GM21381 (cell line): ENCODE data around the gene DYSF.

Experiments used
- ATAC-seq: cut with Tn5 transposase; IDR thresholded peaks from one replicate; pipeline ENCODE4 v1.9.1; 2021; ENCODE audit warnings: mild to moderate bottlenecking, moderate library complexity; ENCODE audit not compliant: unreplicated experiment

The DYSF gene

DNA sequence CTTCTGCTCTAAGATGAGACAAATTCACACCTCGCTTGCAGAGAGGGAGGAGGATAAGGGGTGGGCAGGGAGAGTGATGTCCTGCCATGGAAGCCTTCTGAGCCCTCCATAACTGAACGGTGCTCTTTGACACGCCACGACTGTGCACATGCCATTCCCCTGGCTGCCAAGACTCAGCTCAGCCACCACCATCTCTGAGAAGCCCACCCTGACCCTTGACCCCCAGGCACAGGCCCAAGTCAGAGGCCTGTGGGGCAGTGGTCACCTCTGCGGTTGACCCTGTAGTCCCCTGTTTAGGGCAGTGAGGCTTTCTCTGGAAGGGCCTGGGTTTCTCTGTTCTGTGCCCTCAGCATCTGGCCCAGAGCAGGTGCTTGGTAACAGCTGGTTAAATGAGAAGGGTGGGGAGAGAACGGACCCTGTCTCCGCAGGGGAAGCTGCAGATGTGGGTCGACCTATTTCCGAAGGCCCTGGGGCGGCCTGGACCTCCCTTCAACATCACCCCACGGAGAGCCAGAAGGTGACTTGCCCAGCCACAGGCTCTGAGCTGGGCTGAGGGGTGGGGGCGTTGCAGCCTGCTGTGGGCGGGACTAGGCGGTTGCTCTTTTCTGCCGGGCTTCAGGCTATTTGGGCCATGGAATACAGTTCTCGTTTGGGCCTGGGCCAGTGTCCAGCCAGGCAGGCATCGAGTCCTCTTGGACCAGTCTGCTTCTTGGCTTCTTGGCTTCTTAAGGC, 215.1 kb downstream of the DYSF start:
- no peak for ATAC-seq

DNA sequence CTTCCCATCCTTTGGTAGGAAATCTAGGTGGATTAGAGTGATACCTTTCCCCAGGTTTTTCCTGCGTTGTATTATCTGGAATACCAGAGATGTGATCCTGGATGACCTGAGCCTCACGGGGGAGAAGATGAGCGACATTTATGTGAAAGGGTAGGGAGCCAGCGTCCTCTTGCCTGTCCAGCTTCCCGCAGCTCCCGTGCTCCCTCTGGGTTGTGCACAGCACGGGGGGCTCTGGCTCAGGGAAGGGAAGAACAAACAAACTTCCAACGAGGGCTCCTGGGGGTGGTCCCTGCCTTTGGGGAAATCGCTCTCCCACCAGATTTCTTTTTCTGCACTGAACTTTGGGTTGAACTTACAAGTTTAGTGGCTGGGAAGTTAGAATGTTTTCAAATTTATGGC, 215.7 kb downstream of the DYSF start:
- no peak for ATAC-seq

GRCh38 chr2:71669628-71670429, 216.5 kb downstream of the DYSF start:
- no peak for ATAC-seq

GRCh38 chr2:71670430-71670795, 217.1 kb downstream of the DYSF start:
- ATAC-seq, result no peak

- no peak for ATAC-seq
Measured at GRCh38 chr2:71671203-71671854, 218.0 kb downstream of the DYSF start.

GRCh38 chr2:71671895-71672825, 218.8 kb downstream of the DYSF start:
- ATAC-seq, result no peak

- no peak for ATAC-seq
Measured at GRCh38 chr2:71672826-71673795, 219.8 kb downstream of the DYSF start.

DNA sequence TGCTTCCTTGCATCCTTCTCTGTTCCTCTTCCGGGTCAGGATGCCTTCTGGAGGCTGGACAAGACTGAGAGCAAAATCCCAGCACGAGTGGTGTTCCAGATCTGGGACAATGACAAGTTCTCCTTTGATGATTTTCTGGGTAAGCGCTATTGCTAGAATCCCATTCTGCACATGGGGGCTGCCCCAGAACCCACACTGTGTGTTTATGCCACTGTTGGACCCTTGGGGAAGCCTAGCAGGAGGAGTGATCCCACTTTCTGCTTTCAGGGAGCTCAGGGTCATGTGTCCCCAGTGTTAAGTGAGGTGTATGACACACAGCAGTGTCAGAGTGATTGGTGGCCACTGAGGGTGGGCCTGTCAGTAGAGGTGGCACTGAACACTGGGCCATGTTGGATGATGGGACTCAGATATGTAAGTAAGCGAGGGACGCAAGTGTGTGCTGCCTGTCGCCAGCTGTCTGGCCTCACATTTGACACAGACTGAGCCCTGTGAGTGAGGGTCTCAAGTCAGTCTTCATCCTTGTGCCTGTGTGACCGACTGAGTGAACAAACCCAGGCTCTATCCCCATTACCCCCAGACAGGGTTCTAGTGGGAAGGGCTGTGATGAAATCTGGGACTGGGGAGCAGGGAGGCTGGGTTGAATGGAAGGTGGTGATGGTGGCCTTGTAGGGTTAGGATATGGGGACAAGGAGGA, 220.9 kb downstream of the DYSF start:
- ATAC-seq, result no peak

- no peak for ATAC-seq
Measured at GRCh38 chr2:71675296-71675695, 221.9 kb downstream of the DYSF start.

GRCh38 chr2:71678874-71679273, 225.5 kb downstream of the DYSF start:
- no peak for ATAC-seq

DNA sequence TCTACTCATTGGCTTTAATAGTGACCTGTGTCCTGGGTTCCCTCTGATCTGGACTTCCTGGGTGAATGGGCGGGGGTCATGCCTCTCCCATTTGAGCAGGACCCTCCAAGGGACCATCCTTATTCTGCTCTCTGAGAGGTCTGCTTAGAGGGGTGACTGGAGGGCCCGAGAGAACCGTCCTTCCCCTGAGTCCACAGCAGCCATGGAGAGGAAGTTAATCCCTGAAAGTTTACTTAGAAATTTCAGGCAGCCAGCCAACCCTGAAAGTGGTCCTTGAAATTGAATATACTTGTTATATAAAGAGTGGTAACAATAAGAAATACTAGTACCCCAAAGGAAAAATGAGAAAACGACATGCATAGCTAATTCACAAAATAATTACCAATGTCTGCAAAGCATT, 226.1 kb downstream of the DYSF start:
- no peak for ATAC-seq

- ATAC-seq, result no peak
Measured at GRCh38 chr2:71680925-71681324, 227.6 kb downstream of the DYSF start.

DNA sequence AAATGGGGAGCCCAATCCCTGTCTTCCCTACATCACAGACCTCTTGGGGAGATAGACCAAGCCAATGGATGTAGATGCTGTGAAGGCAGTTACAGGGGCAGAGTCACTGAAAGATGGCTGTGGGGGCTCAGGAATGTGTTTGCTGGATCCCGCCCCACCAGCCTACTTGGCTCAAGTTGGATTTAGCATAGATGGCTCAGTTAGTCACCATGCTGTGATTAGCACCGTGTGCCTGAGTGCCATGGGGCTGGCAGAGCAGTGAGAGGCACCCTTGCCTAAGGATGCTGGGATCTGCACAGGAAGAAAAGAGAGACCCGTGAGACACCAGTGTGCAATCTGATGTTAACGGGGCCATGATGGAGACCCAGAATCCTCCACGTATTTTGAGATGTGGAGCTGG, 228.3 kb downstream of the DYSF start:
- ATAC-seq, result no peak

DNA sequence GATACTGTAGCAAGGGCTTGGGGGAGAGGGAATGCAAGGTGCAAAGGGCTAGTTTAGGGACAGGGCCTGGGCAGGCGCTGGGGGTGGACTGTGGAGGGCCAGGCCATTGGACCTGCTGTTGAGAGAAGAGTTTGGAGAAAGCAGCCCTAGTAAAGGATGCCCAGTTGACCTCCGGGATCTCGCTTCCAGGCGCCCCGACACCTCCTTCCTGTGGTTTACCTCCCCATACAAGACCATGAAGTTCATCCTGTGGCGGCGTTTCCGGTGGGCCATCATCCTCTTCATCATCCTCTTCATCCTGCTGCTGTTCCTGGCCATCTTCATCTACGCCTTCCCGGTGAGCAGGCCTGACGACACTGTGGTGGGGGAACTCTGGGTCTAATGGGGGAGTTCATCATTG, 229.0 kb downstream of the DYSF start:
- ATAC-seq, result no peak

- ATAC-seq, result no peak
Measured at GRCh38 chr2:71683070-71683469, 229.7 kb downstream of the DYSF start.

DNA sequence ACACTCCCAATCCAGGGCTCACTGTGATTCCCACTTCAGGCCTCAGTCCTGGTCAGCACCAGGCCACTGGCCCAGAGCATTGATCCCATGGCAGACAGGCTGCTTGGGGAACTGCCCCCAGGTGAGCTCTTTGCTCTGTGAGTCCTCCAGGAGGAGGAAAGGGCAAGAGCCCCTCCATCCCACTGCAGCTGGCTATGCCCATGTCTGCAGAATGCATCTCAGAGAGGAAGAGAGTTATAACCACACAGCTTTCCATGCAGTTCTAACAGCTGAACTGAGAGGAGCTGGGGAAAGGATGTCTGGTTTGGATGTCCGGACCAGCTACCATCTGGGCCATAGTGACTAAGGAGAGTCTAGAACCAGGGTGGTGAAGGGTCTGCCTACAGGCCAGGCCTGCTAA, 230.3 kb downstream of the DYSF start:
- ATAC-seq, result no peak

DNA sequence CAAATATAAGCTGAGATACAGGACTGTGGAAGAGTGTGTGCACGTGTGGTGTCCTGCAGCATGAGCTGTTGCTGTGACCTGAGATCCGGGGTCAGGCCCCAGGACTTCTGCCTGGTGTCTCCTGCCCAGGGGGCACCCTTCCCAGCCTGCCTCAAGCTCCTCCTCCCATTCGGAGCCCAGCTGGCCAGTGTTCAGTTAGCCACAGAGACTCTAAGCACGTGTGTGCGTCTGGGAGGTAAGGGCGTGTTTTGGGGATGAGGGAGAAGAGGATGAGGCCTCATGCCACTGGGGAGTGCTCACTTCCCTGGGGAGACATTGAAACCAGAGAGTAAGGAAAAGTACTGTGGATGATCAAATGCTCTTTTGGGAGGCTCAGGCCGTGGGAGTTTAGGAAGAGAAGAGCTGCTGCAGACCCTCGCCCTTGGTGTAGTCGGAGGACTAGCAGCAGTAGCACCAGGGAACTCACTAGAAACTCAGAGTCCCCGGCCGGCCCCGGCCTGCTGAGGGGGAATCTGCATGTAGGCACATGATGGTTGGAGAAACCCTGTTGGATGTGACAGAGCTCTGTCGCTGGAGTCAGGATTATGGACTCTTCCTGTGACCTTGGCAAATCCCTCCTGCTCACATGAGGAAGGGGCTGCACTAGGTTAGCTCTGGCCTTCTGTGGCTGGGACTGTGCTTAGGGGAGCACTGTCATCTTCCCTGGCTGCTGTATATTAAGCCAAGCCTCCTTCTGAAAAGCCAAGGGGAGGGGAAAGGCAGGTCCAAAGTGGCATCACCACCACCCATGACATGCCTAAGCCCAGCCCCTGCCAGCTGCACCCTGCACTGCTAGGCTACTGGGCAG, 231.1 kb downstream of the DYSF start:
- no peak for ATAC-seq
